Neural crest cell (in vitro differentiated cells): ENCODE measurements around the gene TPPP2. TPM values are rescaled to one million over a fixed set of nuclear protein-coding genes. Genes with fewer than 3 reads are reported as not detected.

ENCODE experiments used
- DNase-seq: peaks from one replicate; pipeline ENCODE4 v3.0.0; 2021; ENCODE audit warnings: low read depth, mixed read lengths, low spot score
- H3K27ac Mint-ChIP-seq: one replicate; pipeline ENCODE4 v1.8.0; 2021; ENCODE audit warnings: mild to moderate bottlenecking, mixed read lengths; ENCODE audit not compliant: unreplicated experiment
- H3K27me3 Mint-ChIP-seq: 2 replicates; pipeline ENCODE4 v1.8.0; 2021; ENCODE audit warnings: low read depth, mild to moderate bottlenecking, mixed read lengths
- H3K36me3 Mint-ChIP-seq: 2 replicates; pipeline ENCODE4 v1.8.0; 2021; ENCODE audit warnings: low read depth, mild to moderate bottlenecking, mixed read lengths
- H3K4me1 Mint-ChIP-seq: 2 replicates; pipeline ENCODE4 v1.8.0; 2021; ENCODE audit warnings: mixed read lengths
- H3K4me3 Mint-ChIP-seq: one replicate; pipeline ENCODE4 v1.8.0; 2021; ENCODE audit warnings: mild to moderate bottlenecking, mixed read lengths
- H3K9me3 Mint-ChIP-seq: 2 replicates; pipeline ENCODE4 v1.8.0; 2021; ENCODE audit warnings: mixed read lengths
- total RNA-seq: library from RNA; stranded (reverse); gene quantifications from 2 replicates; pipeline ENCODE4 v1.2.1, GENCODE V29; 2021
- TF ChIP-seq, protein P1 (sequence below): fragments of 200-600 bp; sonication (generic); conservative IDR thresholded peaks from 2 replicates; pipeline ENCODE4 v1.5.0; 2021; ENCODE audit warnings: antibody characterized with exemption, mild to moderate bottlenecking

The TPPP2 gene
- total RNA-seq, 1 donor from 2014 or later, result not detected

DNA sequence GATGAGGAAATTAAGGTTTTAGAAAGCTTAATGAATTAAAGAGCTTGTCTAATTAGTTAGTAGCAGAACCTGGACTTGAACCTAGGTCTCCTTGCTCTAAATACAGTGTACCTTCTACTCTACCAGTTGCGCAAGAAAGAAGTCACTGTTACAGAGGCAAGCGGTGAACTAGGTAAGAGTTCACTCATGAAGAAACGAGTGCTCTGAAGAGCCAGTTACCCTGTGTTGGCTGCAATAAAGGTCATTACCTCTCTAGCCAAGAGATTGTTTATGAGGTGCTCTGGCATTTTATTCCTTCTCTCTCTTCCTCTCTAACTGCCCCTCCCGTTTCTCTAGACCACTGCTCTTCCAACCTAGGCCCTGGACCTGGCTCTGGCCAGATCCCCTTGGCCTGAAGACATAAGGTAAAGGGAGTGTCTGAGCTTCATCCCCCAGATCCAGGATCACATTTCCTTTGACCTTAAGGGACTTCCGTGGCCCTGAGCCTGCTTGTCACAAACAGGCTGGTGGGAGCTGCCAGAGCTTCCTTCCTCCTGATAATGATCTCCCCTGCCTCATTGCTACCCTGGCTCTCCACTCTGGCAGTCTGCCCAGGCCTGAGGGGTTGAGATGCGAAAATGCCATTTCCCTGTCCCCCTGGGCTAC lies 14.1 kb downstream of the TPPP2 start:
- Mint-ChIP-seq H3K36me3 (no peaks in the 10 kb centered on the region), H3K27ac (no peak overlapping the region), H3K9me3 (no peaks in the 10 kb centered on the region), H3K27me3 (peaks cover 32% of the 10 kb centered on the region), H3K4me3 (no peak overlapping the region), H3K4me1 (peaks cover 7% of the 10 kb centered on the region)
- TF ChIP-seq, protein P1, sequence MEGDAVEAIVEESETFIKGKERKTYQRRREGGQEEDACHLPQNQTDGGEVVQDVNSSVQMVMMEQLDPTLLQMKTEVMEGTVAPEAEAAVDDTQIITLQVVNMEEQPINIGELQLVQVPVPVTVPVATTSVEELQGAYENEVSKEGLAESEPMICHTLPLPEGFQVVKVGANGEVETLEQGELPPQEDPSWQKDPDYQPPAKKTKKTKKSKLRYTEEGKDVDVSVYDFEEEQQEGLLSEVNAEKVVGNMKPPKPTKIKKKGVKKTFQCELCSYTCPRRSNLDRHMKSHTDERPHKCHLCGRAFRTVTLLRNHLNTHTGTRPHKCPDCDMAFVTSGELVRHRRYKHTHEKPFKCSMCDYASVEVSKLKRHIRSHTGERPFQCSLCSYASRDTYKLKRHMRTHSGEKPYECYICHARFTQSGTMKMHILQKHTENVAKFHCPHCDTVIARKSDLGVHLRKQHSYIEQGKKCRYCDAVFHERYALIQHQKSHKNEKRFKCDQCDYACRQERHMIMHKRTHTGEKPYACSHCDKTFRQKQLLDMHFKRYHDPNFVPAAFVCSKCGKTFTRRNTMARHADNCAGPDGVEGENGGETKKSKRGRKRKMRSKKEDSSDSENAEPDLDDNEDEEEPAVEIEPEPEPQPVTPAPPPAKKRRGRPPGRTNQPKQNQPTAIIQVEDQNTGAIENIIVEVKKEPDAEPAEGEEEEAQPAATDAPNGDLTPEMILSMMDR, result no peak
- no peak for DNase-seq

DNA sequence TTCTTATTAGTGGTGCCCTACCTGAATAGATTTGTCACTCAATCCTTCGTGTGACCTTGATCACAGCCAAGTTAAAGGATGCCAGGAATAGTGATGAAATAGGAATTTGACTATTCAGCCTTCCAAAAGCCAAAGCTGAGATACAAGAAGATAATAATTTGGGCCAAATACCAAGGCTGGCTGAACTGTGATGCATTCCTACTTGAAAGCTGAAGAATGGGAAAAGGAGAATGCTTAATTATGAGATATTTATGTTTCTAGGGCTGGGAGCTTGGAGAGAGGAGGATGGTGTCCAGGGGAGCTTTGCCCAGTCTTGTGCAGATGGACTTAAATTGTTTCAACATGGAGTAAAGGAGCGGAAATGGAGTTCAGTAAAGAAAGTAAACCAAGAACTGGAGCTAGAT lies 17.4 kb downstream of the TPPP2 start:
- Mint-ChIP-seq H3K27ac (no peak overlapping the region), H3K4me1 (no peaks in the 10 kb centered on the region), H3K9me3 (no peaks in the 10 kb centered on the region), H3K36me3 (no peaks in the 10 kb centered on the region), H3K4me3 (no peak overlapping the region), H3K27me3 (peaks cover 28% of the 10 kb centered on the region)
- TF ChIP-seq, protein P1, result no peak
- DNase-seq, result no peak

DNA sequence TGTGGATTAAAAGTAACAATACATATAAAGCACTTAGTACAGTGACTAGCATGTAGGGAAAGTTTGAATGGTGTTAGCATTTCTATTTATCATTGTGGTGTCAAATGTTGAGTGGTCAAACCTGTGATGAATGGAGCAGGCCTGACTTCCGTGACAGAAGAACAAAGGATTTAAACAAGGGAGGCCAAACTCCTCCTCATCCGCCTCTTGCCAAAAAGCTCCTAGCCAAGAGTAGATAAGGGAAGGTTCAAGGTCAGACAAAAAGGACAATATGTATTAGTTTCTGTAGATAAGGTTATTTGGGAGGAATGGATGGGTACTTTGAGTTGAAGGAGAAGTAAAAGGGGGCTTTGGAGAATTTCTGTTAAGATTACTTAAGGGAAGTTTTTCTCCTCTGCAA lies 18.6 kb downstream of the TPPP2 start:
- peaks cover 15% of the 10 kb centered on the region for H3K27me3 Mint-ChIP-seq
- no peaks in the 10 kb centered on the region for H3K36me3 Mint-ChIP-seq
- H3K27ac Mint-ChIP-seq, result no peak overlapping the region
- no peaks in the 10 kb centered on the region for H3K9me3 Mint-ChIP-seq
- TF ChIP-seq, protein P1, result no peak
- H3K4me1 Mint-ChIP-seq, result no peaks in the 10 kb centered on the region
- H3K4me3 Mint-ChIP-seq, result no peak overlapping the region
- no peak for DNase-seq

DNA sequence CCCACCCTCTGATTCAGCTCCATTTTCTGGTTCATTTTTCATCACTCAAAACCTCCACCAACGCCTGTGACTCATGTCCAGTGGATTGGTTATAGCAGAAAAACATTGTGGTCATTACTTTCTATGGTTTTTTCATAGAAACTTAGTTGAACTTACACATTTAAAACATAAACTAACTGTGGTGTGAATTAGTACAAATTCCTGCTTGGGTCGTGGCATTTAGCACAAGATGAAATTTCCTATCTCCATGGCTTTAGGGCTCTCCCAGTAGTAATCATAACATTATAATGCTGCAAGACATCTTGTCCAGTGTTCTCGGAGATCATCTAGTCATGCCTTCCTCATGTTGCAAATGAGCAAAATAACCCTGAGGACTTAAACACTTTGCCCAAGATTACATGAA lies 19.3 kb downstream of the TPPP2 start:
- TF ChIP-seq, protein P1, result no peak

DNA sequence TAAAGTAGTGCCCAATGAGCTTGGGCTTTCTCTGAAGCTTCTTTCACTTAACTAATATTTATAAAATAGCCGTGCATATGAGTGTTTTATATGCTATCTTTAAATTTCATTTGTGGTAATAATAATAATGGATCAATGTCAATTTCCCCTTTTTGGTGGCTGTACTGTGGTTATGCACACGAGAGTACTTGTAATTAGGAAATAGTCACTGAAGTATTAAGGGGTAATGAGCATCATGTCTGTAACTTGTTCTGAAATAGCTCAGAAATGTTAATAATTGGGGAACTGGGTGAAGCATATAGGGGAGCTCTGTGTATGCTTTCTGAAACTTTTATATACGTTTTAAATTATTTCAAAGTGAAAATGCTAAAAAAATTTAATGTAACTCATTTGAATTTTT lies 20.6 kb downstream of the TPPP2 start:
- Mint-ChIP-seq H3K4me3 (no peak overlapping the region), H3K27me3 (peaks cover 1% of the 10 kb centered on the region)

More for the DNA sequence above, 19.3 kb downstream of the TPPP2 start:
- no peaks in the 10 kb centered on the region for H3K9me3 Mint-ChIP-seq
- no peaks in the 10 kb centered on the region for H3K4me1 Mint-ChIP-seq
- no peak for DNase-seq
- peaks cover 13% of the 10 kb centered on the region for H3K27me3 Mint-ChIP-seq
- no peak overlapping the region for H3K4me3 Mint-ChIP-seq
- H3K36me3 Mint-ChIP-seq, result no peaks in the 10 kb centered on the region
- no peak overlapping the region for H3K27ac Mint-ChIP-seq

More for the DNA sequence above, 20.6 kb downstream of the TPPP2 start:
- Mint-ChIP-seq H3K9me3 (no peaks in the 10 kb centered on the region), H3K36me3 (no peaks in the 10 kb centered on the region), H3K27ac (no peak overlapping the region), H3K4me1 (no peaks in the 10 kb centered on the region)
- TF ChIP-seq, protein P1, result no peak
- no peak for DNase-seq
